GM12873 (cell line): Measurements from ENCODE around the gene BMP8A.
A peak's percentile ranks its signal among the peaks of the same experiment; 100 is the strongest.

Experiments
- TF ChIP-seq, protein P1 (sequence below): IDR thresholded peaks from 2 replicates; pipeline ENCODE4 v1.5.1; 2012; ENCODE audit warnings: low read depth, mild to moderate bottlenecking, moderate library complexity, low read length, control low read depth; ENCODE audit not compliant: insufficient read depth; ENCODE audit errors: missing control alignments

BMP8A gene

DNA sequence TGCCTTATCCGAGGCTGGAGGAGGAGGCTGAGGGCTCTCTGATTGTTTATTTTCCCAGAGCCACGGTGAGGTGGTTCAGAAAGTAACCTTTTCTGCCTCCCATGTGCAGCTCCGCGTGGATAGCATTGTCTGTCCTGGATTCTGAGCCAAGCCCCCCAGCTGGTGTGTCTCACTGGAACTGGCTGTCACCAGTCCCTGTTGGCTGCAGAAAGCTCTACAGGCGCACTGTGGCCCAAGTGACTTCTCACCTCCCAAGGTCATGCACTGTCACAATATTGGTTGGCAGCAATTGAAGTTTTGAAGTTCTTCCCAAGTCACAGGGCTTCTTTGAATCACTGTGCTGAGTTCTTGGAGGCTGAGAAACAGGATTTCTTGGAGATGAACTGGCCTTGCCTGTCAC lies 8.2 kb downstream of the BMP8A start:
- TF ChIP-seq, protein P1, sequence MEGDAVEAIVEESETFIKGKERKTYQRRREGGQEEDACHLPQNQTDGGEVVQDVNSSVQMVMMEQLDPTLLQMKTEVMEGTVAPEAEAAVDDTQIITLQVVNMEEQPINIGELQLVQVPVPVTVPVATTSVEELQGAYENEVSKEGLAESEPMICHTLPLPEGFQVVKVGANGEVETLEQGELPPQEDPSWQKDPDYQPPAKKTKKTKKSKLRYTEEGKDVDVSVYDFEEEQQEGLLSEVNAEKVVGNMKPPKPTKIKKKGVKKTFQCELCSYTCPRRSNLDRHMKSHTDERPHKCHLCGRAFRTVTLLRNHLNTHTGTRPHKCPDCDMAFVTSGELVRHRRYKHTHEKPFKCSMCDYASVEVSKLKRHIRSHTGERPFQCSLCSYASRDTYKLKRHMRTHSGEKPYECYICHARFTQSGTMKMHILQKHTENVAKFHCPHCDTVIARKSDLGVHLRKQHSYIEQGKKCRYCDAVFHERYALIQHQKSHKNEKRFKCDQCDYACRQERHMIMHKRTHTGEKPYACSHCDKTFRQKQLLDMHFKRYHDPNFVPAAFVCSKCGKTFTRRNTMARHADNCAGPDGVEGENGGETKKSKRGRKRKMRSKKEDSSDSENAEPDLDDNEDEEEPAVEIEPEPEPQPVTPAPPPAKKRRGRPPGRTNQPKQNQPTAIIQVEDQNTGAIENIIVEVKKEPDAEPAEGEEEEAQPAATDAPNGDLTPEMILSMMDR, result no peak

DNA sequence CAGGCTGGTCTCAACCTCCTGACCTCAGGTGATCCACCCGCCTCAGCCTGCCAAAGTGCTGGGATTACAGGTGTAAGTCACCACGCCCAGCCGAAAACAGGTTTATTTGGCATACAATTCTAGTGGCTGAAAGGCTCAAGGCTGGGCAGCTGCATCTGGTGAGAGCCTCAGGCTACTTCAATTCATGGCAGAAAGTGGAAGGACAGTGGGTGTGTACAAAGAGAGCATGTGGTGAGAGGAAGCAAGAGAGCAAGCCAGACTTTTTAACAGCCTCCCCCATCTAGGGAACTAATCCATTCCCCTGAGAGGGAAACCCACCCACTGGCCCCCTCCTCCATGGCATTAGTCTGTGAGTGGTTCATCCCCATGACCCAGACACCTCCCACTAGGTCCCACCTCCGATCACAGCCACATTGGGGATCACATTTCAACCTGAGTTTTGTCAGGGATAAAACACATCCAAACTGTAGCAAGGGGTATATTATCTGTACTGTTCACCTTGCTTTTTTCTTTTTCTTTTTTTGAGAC lies 9.5 kb downstream of the BMP8A start:
- TF ChIP-seq, protein P1, result no peak

DNA sequence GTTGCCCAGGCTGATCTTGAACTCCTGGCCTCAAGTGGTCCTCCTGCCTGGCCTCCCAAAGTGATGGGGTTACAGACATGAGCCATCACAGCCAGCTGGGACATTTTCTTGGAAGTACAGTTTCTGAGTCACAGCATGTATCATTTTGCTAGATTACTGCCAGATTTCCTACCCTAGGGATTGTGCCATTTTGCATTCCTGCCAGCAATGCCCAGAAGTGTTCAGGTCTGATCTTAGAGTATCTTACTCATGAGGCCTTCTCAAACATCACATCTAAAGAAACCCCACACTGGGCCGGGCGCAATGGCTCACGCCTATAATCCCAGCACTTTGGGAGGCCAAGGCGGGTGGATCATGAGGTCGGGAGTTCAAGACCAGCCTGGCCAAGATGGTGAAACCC lies 10.2 kb downstream of the BMP8A start:
- TF ChIP-seq, protein P1, result no peak

DNA sequence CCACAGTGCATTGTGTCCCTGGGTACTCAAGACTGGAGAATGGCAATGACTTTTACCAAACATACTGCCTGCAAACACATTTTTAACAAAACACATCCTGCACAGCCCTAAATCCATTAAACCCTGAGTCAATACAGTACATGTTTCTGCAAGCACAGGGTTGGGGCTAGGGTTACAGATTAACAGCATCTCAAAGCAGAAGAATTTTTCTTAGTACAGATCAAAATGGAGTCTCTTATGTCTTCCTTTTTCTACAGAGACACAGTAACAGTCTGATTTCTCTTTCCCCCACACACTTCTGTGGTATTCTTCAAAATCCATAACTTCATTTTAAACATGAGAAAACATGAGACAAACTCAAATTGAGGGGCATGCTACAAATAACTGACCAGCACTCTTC lies 13.9 kb downstream of the BMP8A start:
- TF ChIP-seq, protein P1, result no peak

DNA sequence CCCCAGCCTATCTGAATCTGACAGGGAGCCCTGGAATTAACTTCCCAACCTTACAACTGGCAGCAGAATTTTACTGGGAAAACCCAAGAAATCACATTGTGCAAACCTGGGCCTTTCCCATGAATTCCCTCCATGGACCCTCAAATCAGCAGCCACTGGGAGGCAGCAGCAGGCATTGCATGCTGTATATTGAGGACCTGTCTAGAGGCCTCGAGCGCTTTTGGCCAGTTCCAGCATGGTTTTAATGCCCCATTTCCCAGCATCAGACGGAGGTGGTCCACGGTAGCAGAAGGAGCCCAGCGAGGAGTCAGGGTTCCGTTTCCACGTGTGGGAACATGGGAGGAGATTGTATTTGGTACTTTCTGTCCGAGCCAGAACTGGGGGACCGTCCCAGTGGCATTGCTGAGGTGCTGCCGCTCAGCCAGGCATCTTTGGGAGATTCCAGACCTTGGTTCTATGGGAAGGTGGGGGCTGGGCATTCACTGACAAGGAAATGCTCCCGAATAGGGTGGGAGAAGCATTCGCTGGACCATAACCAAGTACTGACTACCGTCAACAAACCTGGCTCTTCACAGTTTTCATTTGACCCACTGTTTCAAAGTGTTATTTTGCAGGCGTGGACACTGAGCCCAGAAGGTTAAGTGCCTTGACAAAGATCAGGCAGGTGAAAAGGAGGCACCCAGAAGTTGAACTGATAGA lies 15.9 kb downstream of the BMP8A start:
- TF ChIP-seq, protein P1, result peak; percentile 1

DNA sequence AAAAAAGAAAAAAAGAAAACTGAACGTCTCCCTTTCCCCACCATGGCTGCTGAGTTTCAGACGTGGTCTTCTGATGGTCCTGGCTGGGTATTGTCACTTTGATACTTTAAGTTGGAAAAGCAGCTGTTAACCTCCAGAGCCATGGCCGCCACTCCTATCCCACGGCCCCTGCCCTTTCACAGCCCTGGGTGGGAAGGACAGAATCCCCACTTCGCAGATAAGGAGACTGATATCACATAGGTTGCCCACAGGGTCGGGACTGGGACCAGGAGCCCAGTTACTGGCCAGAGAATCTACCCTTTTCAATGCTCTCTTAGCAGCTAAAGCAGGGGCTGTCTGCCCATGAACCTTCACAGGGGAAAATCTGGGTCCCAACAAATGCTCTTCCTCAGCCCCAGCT lies 16.8 kb downstream of the BMP8A start:
- TF ChIP-seq, protein P1, result no peak

DNA sequence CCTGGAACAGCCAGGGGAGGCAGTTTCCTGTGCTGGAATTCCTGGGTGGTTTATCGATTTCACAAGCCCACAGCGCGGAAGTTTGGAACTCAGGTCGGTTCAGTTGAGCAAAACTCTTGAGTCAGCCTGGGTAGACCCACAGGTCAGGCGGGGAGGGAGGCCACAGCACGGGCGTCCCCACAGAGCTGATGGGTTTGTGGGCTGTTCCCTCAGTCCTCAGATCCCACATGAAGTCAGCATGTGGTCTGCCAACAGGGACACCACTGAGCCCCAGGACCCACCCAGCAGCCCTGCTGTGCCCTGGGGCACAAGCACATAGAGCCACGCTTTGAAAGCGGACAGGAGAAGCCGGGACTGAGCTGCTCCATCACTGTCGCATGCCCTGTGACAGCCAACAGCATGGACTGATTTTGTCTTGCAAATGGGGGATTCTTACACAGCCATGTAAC lies 17.4 kb downstream of the BMP8A start:
- TF ChIP-seq, protein P1, result no peak
